MG63 (cell line): ENCODE data around the gene OXCT1. TPM values are rescaled to one million over a fixed set of nuclear protein-coding genes. Genes with fewer than 3 reads are reported as not detected.
"Not testable (repeated sequence)": the region's sequence is repeated elsewhere in the genome, so short reads cannot be mapped to it uniquely, and the experiment has no call there.

Experiments used
- DNase-seq: peaks from one replicate; pipeline ENCODE4 v3.0.0-alpha.2; 2020
- H3K27me3 ChIP-seq: fragments of 250-450 bp; sonication (Bioruptor Pico); 2 replicates; pipeline ENCODE4 v1.5.1; 2020; ENCODE audit warnings: mild to moderate bottlenecking, moderate library complexity
- H3K36me3 ChIP-seq: fragments of 250-450 bp; sonication (Bioruptor Pico); 2 replicates; pipeline ENCODE4 v1.5.1; 2020; ENCODE audit warnings: mild to moderate bottlenecking, moderate library complexity
- H3K4me3 ChIP-seq: fragments of 250-450 bp; sonication (Bioruptor Pico); 2 replicates; pipeline ENCODE4 v1.5.1; 2020; ENCODE audit warnings: mild to moderate bottlenecking, moderate library complexity
- H3K9me3 ChIP-seq: fragments of 250-450 bp; sonication (Bioruptor Pico); 2 replicates; pipeline ENCODE4 v1.5.1; 2020; ENCODE audit warnings: mild to moderate bottlenecking, moderate library complexity
- total RNA-seq: library from RNA; depleted of rRNA; stranded (reverse); fragments of >200 nt; shearing (Covaris generic); gene quantifications from 2 replicates; pipeline ENCODE4 v1.2.3, GENCODE V29; 2014; ENCODE audit warnings: low replicate concordance

Gene OXCT1
- total RNA-seq, 1 experiment from 2014 or later, result 30.0 TPM

- no peaks in the 10 kb centered on the region for H3K27me3 ChIP-seq
- DNase-seq, result no peak
- H3K36me3 ChIP-seq, result no peaks in the 10 kb centered on the region
- H3K9me3 ChIP-seq, result no peaks in the 10 kb centered on the region
- H3K4me3 ChIP-seq, result no peak overlapping the region
Measured at GRCh38 chr5:41772785-41773442, 97.3 kb downstream of the OXCT1 start.

GRCh38 chr5:41772056-41772455 is 98.2 kb downstream of the OXCT1 start:
- Histone ChIP-seq H3K36me3 (no peaks in the 10 kb centered on the region), H3K4me3 (no peak overlapping the region), H3K9me3 (no peaks in the 10 kb centered on the region), H3K27me3 (no peaks in the 10 kb centered on the region)
- no peak for DNase-seq

- no peak overlapping the region for H3K4me3 ChIP-seq
Measured at GRCh38 chr5:41770799-41771198, 99.4 kb downstream of the OXCT1 start.

DNA sequence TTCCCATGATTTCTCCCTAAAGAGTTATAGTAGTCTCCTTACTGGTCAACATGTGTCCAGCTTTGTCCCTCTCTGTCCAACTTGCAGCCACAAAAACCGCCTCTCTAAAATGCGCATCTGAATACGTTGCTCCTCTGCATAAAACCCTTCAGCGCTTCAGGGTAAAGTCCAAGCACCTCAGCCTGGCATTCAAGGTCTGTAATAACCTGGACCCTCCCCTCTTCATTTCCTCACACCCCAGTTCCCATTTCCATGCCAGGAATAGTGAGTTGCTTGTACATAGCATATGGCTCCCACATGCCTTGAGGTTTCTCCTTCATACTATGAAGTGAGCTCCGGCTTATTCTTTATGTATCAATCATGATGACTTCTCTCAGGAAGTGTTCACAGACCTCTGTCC is 101.5 kb downstream of the OXCT1 start:
- Histone ChIP-seq H3K36me3 (no peaks in the 10 kb centered on the region), H3K27me3 (no peaks in the 10 kb centered on the region), H3K9me3 (no peaks in the 10 kb centered on the region), H3K4me3 (no peak overlapping the region)
- DNase-seq, result no peak

More at GRCh38 chr5:41770799-41771198, 99.4 kb downstream of the OXCT1 start:
- Histone ChIP-seq H3K27me3 (no peaks in the 10 kb centered on the region), H3K36me3 (no peaks in the 10 kb centered on the region), H3K9me3 (no peaks in the 10 kb centered on the region)
- DNase-seq, result no peak

- H3K4me3 ChIP-seq, result no peak overlapping the region
- no peak for DNase-seq
- no peaks in the 10 kb centered on the region for H3K27me3 ChIP-seq
- H3K36me3 ChIP-seq, result peaks cover 3% of the 10 kb centered on the region
- no peaks in the 10 kb centered on the region for H3K9me3 ChIP-seq
Measured at GRCh38 chr5:41764650-41765049, 105.6 kb downstream of the OXCT1 start.

- Histone ChIP-seq H3K36me3 (peaks cover 3% of the 10 kb centered on the region), H3K9me3 (no peaks in the 10 kb centered on the region), H3K4me3 (no peak overlapping the region), H3K27me3 (no peaks in the 10 kb centered on the region)
- DNase-seq, result no peak
Measured at GRCh38 chr5:41763574-41763973, 106.7 kb downstream of the OXCT1 start.

GRCh38 chr5:41763081-41763480 is 107.1 kb downstream of the OXCT1 start:
- DNase-seq, result peak; percentile 46
- Histone ChIP-seq H3K36me3 (peaks cover 3% of the 10 kb centered on the region), H3K4me3 (no peak overlapping the region), H3K9me3 (no peaks in the 10 kb centered on the region), H3K27me3 (no peaks in the 10 kb centered on the region)

GRCh38 chr5:41762426-41762825 is 107.8 kb downstream of the OXCT1 start:
- H3K9me3 ChIP-seq, result no peaks in the 10 kb centered on the region
- no peak for DNase-seq
- H3K36me3 ChIP-seq, result peaks cover 3% of the 10 kb centered on the region
- H3K27me3 ChIP-seq, result no peaks in the 10 kb centered on the region
- no peak overlapping the region for H3K4me3 ChIP-seq

DNA sequence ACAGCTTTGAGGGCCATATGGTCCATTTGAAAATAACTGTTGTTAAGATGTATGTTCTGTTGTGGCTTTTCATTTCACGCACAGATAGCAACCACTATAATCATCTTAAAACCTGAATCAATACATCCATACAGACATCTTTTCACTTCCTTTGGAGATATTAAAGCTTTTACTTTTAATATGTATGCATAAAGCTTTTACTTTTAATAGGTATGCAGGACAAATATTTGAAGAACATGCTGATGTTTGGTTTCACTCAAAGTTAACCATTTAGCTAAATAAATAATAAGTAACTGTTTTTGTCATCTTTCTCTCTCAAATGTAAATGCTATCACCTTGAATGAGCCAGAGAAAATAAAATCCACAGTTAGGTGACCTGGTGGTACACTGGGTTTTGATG is 108.6 kb downstream of the OXCT1 start:
- Histone ChIP-seq H3K9me3 (no peaks in the 10 kb centered on the region), H3K4me3 (no peak overlapping the region), H3K27me3 (no peaks in the 10 kb centered on the region), H3K36me3 (peaks cover 3% of the 10 kb centered on the region)
- DNase-seq, result no peak

DNA sequence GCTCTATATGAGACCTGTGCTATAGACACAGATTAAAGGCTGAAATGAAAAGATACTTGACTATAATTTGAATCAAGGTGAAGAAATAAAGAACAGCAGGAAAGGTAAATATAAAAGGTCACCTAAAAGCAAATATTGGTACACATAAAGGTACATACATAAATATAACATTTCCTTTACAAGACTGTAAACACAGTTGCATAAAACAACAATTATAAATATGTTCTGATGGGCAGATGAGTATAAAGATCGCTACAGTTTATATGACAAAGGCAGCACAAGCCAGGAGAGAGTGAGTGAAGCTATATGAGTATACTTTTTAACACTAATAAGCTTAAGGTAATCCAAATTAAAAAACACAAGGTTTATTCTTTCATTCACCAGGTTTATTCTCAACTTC is 114.5 kb downstream of the OXCT1 start:
- DNase-seq, result no peak
- H3K36me3 ChIP-seq, result no peaks in the 10 kb centered on the region; the same call in 1 of the 2 replicates
- no peaks in the 10 kb centered on the region for H3K27me3 ChIP-seq
- no peaks in the 10 kb centered on the region for H3K9me3 ChIP-seq
- H3K4me3 ChIP-seq, result no peak overlapping the region

- Histone ChIP-seq H3K27me3 (no peaks in the 10 kb centered on the region), H3K4me3 (no peak overlapping the region), H3K36me3 (no peaks in the 10 kb centered on the region), H3K9me3 (no peaks in the 10 kb centered on the region)
- no peak for DNase-seq
Measured at GRCh38 chr5:41754857-41755256, 115.4 kb downstream of the OXCT1 start.

GRCh38 chr5:41751867-41752266 is 118.4 kb downstream of the OXCT1 start:
- Histone ChIP-seq H3K9me3 (no peaks in the 10 kb centered on the region), H3K4me3 (no peak overlapping the region), H3K27me3 (no peaks in the 10 kb centered on the region), H3K36me3 (peaks cover 4% of the 10 kb centered on the region)
- no peak for DNase-seq

DNA sequence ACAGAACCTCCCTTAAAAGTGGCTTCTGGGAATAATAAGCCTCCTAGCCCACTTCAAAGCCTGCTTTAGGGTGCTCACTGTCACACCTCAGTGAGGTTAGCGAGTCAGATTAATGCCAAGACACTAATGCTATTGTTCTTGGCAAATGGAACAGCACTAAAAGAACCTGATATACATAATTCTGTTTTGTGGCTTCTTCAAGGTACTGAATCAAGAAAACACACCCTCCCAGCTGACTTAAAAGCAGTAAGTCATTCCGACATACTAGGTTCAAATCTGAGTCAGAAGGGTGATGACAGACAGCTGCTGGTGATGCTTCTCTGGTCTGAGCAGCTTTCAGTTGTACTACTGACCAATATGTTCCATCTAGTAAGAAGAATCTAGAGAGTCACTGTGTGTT is 121.6 kb downstream of the OXCT1 start:
- no peaks in the 10 kb centered on the region for H3K9me3 ChIP-seq
- H3K27me3 ChIP-seq, result no peaks in the 10 kb centered on the region
- no peak for DNase-seq
- peaks cover 6% of the 10 kb centered on the region for H3K36me3 ChIP-seq
- H3K4me3 ChIP-seq, result no peak overlapping the region

GRCh38 chr5:41747708-41748107 is 122.5 kb downstream of the OXCT1 start:
- Histone ChIP-seq H3K27me3 (no peaks in the 10 kb centered on the region), H3K36me3 (peaks cover 6% of the 10 kb centered on the region), H3K4me3 (no peak overlapping the region), H3K9me3 (no peaks in the 10 kb centered on the region)
- DNase-seq, result no peak

GRCh38 chr5:41747301-41747700 is 122.9 kb downstream of the OXCT1 start:
- no peak overlapping the region for H3K4me3 ChIP-seq
- DNase-seq, result no peak
- peaks cover 6% of the 10 kb centered on the region for H3K36me3 ChIP-seq
- H3K27me3 ChIP-seq, result no peaks in the 10 kb centered on the region
- H3K9me3 ChIP-seq, result no peaks in the 10 kb centered on the region

DNA sequence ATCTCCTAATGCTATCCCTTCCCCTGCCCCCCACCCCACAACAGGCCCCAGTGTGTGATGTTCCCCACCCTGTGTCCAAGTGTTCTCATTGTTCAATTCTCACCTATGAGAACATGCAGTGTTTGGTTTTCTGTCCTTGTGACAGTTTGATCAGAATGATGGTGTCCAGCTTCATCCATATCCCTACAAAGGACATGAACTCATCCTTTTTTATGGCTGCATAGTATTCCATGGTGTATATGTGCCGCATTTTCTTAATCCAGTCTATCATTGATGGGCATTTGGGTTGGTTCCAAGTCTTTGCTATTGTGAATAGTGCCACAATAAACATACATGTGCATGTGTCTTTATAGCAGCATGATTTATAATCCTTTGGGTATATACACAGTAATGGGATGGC is 127.6 kb downstream of the OXCT1 start:
- H3K4me3 ChIP-seq, DNase-seq, H3K36me3 ChIP-seq, H3K9me3 ChIP-seq, H3K27me3 ChIP-seq: not testable (repeated sequence)

DNA sequence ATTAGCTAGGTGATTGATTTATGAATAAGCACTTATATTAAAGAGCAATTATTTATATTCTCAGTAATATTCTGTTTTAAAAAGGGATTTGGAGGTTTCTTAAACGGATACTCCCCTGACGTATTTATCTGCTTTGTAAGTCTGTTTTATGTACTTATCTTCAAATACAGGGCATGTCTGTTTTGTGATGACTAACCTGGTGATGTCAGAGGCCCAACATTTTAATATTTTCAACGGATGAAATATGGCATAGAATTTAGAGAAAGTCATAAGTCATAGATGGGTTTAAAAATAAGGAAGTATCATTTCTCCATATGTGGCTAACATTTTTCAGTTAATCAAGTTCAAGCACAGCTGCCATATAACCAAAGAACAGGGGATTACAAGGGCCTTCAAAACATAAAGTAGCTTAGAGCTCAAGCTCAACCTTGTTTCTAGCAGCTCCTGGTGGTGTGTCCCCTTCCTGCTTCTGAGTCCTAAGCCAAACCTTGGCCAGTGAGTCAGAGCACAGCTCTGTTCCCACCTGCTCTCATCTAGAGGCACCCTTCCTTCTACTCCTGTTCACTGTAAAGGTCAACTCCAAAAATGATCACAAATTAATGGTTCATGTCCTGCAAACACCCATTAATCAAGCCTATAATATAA is 131.4 kb downstream of the OXCT1 start:
- DNase-seq, result no peak

GRCh38 chr5:41736641-41737040 is 133.6 kb downstream of the OXCT1 start:
- Histone ChIP-seq H3K36me3 (peaks cover 5% of the 10 kb centered on the region), H3K4me3 (no peak overlapping the region), H3K9me3 (no peaks in the 10 kb centered on the region), H3K27me3 (no peaks in the 10 kb centered on the region)
- no peak for DNase-seq

More for the DNA sequence above, 131.4 kb downstream of the OXCT1 start:
- Histone ChIP-seq H3K36me3 (peaks cover 5% of the 10 kb centered on the region), H3K9me3 (no peaks in the 10 kb centered on the region), H3K27me3 (no peaks in the 10 kb centered on the region), H3K4me3 (no peak overlapping the region)
